Endometrium (tissue), 2 donors: ENCODE results near the gene NPY.
"Not testable (repeated sequence)": the region's sequence is repeated elsewhere in the genome, so short reads cannot be mapped to it uniquely, and the experiment has no call there.

Experiments
- FAIRE-seq: peaks from 2 replicates; lab custom pipeline; 2012; peaks lifted over from hg19 to GRCh38; lab: Jason Lieb, UNC
- donor health status: control.
- donor health status: control.

NPY gene

GRCh38 chr7:24283897-24284698, at the start of gene NPY:
Gene NPY (plus strand): TSS chr7:24284190. CDS start chr7:24285241, 1,051 bp downstream.
- no peak for FAIRE-seq

GRCh38 chr7:24239260-24239659, 44.7 kb upstream of the NPY start:
- no peak for FAIRE-seq

DNA sequence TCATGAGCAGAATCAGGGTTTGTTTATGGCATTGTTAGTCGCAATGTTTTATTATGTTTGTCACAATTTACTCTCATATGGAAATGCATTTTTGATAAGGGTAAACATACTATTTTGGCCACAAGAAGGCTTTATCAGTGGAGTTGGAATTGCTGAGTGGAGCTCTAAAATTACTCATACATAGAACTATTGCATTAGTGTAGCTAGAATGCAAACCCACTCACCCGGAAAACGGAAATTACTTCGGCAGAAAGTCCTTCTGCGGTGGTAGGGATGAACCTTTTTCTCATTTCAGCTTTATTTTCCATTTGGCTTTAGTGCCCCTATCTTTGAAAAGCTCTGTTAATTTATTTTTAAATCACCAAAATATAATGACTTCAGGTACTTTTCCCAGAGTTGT, 42.8 kb upstream of the NPY start:
- no peak for FAIRE-seq

- FAIRE-seq, result no peak
Observed at GRCh38 chr7:24244554-24244953, 39.4 kb upstream of the NPY start.

- FAIRE-seq, result no peak
Observed at GRCh38 chr7:24245362-24245761, 38.6 kb upstream of the NPY start.

GRCh38 chr7:24249266-24249665, 34.7 kb upstream of the NPY start:
- FAIRE-seq, result no peak

GRCh38 chr7:24251568-24251967, 32.4 kb upstream of the NPY start:
- FAIRE-seq, result no peak

DNA sequence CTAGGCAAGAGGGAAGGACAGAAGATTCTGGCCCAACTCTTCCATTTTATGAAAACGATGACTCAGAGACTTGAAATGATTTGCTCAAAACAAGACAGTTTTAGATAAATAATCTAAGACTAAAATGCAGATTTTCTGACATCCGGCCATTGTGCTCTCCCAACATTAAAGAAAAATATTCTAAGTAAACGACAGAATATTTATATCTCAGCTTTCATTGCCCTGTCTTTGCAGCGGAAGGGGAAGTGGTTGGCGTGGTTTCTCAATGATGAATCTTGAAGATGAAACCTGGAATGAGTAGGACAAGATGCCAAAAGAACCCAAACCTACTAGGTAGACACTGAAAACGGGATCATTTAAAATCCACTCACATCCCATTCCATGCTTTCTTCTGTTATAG, 28.9 kb upstream of the NPY start:
- FAIRE-seq, result no peak

DNA sequence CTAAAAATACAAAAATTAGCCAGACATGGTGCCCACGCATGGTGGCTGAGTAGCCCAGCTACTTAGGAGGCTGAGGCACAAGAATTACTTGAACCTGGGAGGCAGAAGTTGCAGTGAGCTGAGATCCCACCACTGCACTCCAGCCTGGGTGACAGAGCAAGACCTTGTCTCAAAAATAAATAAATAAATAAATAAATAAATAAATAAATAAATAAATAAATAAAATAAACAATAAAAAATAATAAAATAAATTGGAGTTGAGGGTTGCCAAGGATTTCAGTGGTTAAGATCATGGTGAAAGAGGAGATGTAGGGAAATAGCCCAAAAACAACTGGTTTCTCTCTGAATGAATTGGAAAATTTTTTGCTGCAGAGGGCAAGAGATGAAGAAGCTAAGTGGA, 25.7 kb upstream of the NPY start:
- not testable (repeated sequence) for FAIRE-seq

- FAIRE-seq, result no peak
Observed at GRCh38 chr7:24271938-24272337, 12.1 kb upstream of the NPY start.

- FAIRE-seq, result no peak
Observed at GRCh38 chr7:24279512-24279911, 4.5 kb upstream of the NPY start.

DNA sequence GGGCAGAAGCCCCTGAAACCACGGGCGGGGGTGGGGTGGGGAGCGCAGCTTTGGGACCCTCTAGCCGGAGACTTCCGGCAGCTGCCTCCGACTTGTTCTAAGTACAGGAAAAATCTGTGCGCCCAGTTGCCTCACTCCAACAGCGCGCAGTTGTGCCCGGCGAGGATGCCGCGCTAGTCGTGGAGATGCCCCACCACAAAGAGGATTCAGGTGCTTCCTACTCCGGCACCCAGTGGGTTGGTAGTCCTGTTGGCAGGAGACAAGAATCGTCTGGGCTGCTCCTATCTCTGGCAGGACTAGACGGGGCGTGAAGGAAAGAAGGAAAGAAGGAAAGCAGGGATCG, 465 bp upstream of the NPY start:
- no peak for FAIRE-seq

- no peak for FAIRE-seq
Observed at GRCh38 chr7:24284699-24285506, 913 bp downstream of the NPY start.

GRCh38 chr7:24290004-24290641, 6.1 kb downstream of the NPY start:
- no peak for FAIRE-seq

DNA sequence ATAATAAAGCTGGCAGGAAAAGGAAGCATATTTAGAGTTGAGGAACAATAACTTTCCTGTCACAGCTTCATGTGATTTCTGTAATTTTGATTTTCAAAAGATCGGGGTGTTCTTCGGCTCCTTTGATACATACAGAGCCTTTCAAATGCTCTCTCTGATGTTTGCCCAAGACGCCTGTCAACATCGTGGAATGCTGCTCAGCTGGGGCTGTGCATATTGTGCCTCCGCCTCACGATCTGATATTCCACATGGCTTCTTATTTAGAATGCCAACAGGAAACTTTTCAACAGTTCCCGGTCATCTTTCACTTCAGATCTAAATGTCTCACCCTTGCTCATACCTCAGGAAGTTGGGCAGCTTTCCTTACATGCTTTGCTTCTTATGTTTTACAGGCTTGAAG, 7.3 kb downstream of the NPY start:
- no peak for FAIRE-seq

DNA sequence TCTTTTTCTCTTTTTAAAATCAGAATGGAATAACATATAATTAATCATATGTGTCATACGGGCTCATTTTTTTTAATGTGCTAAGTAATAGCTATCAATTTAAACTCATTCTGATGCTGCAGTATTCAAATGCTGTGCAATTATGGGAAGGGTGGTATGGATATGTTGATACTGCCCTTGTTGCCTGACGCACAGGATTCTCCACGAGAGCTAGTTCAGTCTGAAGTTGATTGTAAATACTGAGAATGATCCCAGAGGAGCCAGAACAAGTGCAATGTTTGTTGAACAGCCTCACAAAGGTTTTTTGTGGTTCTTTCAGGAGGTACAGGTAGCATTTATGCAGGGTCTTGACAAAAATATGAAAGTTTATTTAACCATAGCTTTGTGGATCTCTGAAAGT, 13.4 kb downstream of the NPY start:
- no peak for FAIRE-seq

GRCh38 chr7:24298696-24299095, 14.7 kb downstream of the NPY start:
- FAIRE-seq, result no peak

DNA sequence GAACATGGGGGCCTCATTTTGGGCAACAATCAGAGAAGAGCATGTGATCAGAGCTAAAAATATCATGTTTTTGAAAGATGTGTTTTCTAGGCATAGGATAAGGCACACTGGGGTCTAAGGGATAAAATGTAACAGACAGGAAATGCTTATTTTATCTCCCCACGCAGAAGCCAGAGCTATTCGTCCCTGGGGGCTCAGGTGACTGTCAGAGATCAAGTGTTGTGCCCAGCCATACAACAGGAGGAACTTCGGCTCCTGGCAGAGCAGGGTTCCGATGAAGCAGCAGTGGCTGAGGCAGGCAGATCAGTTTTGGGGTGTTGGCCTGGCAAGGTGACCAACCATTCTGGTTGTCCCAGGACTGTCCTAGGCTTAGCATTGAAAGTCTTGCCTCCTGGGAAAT, 15.2 kb downstream of the NPY start:
- FAIRE-seq, result no peak

DNA sequence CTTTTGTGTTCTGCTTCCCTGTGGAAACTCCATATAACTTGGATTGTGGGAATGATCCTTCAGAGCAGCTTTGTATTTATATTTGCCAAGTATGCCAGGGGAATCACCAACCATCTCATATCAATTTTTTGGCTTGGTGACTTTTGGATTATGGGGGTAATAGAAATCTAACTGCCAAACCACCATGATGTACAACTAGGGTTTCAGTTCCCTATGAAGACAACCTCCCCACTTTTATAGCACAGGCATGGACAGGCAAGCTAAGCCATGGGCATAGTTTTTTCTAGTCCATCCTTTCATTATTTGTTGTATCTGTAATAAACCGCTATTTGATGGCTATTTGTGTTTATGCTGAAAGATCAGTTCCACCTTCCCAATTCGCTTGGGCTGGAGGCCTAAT, 17.7 kb downstream of the NPY start:
- no peak for FAIRE-seq

- no peak for FAIRE-seq
Observed at GRCh38 chr7:24304494-24305095, 20.6 kb downstream of the NPY start.

DNA sequence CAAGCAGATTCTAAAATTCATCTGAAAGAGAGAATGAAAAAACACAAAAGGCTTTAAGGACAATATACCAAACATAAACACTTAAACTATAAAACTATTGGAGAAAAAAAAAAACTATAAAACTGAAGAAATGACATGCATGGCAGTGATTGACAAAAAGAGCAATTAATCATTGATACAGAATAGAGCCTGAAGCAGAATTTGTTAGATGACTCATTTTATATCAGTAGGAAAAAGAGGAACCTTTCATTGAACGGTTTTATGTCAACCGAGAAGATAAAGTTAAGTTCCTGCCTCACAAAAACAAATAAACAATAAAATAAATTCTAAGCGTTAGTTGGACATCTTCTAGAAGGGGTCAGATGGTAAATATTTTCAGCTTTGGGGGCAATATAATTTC, 23.3 kb downstream of the NPY start:
- FAIRE-seq, result no peak

GRCh38 chr7:24312588-24312987, 28.6 kb downstream of the NPY start:
- no peak for FAIRE-seq

DNA sequence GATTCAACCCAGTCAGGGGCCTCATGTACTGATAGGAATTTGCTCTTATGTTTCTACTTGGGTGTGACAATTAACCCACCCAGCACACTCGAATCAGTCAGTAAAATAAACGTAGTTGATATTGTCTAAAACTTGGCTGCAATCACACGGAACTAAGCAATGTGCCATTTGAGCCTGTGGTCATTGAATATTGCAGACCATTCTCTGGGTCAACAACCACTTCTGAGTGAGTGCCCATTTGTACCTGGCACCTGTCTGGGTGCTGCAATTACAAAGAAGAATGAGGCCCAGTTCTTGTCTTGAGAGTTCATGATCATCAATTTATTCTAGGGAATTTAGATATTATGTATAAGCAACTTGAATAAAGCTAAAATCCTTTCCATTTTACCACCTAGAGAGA, 29.8 kb downstream of the NPY start:
- FAIRE-seq, result no peak
